ENCODE results near the gene S100A6. TPM values are rescaled to one million over a fixed set of nuclear protein-coding genes. Genes with fewer than 3 reads are reported as not detected.

S100A6 gene
- total and polyA plus RNA-seq, 4 donors = 5.7 to 124 (median 28.7) TPM

GRCh38 chr1:153495536-153495935 is 40.3 kb downstream of the S100A6 start:
- Histone ChIP-seq H3K27me3 (ENCODE audit: control insufficient read depth in 4 of 4, insufficient read depth in 4 of 4, low read length in 3 of 4) (peaks cover 0 to 2% (median 0%) of the 10 kb centered on the region in 4 donors), H3K36me3 (ENCODE audit: control insufficient read depth in 4 of 4, insufficient read depth in 3 of 4, low read depth in 1 of 4, low read length in 3 of 4) (no peaks in the 10 kb centered on the region), H3K4me1 (ENCODE audit: control insufficient read depth in 4 of 4, insufficient read depth in 4 of 4, low read length in 3 of 4) (no peaks in the 10 kb centered on the region), H3K9me3 (ENCODE audit: control insufficient read depth in 4 of 4, low read length in 3 of 4) (no peaks in the 10 kb centered on the region), H3K9ac (ENCODE audit: low read depth in 1 of 2, low read length in 2 of 2) (no peak overlapping the region), H3K27ac (ENCODE audit: low read depth in 1 of 2, low read length in 2 of 2) (no peak overlapping the region), H3K4me3 (ENCODE audit: low read depth in 1 of 3, low read length in 3 of 3) (no peak overlapping the region)
- TF ChIP-seq SP1 (IDR thresholded peaks at IDR 0.05) (no peak), TAF1 (conservative IDR thresholded peaks at IDR 0.05) (no peak), GABPA (IDR thresholded peaks at IDR 0.05 in 1 of 2, conservative IDR thresholded peaks at IDR 0.05 in 1 of 2) (no peak), CTCF (IDR thresholded peaks at IDR 0.05; ENCODE audit: low read depth, low read length, missing input control) (no peak), HNF4G (IDR thresholded peaks at IDR 0.05) (no peak), FOXA1 (IDR thresholded peaks at IDR 0.05) (no peak), HNF4A (conservative IDR thresholded peaks at IDR 0.05) (no peak), EGR1 (IDR thresholded peaks at IDR 0.05; ENCODE audit: low read depth in 2 of 2) (no peak), ZBTB33 (IDR thresholded peaks at IDR 0.05) (no peak), RAD21 (IDR thresholded peaks at IDR 0.05) (no peak), REST (IDR thresholded peaks at IDR 0.05) (no peak), YY1 (IDR thresholded peaks at IDR 0.05) (no peak), FOXA2 (IDR thresholded peaks at IDR 0.05) (no peak), NR2F2 (IDR thresholded peaks at IDR 0.05) (no peak), RXRA (IDR thresholded peaks at IDR 0.05) (no peak), MAX (IDR thresholded peaks at IDR 0.05) (no peak), JUND (IDR thresholded peaks at IDR 0.05) (no peak), ATF3 (IDR thresholded peaks at IDR 0.05) (no peak)
- WGBS = 52% methylated on average over 6 of the region's 6 CpGs
- no peak for DNase-seq (ENCODE audit: low spot score)

All from liver (tissue), 9 donors.